ENCODE results near the gene SHB. TPM values are rescaled to one million over a fixed set of nuclear protein-coding genes. Genes with fewer than 3 reads are reported as not detected.
A peak's percentile ranks its signal among the peaks of the same experiment; 100 is the strongest.

Gene SHB
- total RNA-seq, 1 donor from 2014 or later = 1.1 TPM

DNA sequence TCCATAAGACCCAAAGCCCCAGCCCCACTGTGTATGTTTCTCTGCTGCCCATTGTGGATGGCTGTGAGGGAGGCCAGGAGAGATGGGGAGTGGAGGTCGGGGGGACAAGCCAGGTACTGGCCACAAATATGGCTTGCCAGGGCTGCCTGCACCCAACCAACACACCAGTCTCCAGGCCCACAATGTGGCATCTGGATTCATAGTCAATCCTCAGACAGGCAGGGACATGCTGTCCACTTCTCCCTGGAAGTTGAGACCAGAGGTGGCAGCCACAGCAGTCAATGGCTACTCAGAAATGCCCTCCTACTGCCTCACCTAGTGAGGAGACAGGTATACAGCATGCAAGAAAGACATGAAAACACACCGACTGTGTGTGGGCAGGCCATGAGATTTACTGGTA lies 103.9 kb downstream of the SHB start:
- Mint-ChIP-seq H3K9me3 (no peaks in the 10 kb centered on the region), H3K36me3 (no peaks in the 10 kb centered on the region), H3K4me1 (peaks cover 7% of the 10 kb centered on the region), H3K27ac (no peak overlapping the region), H3K4me3 (no peak overlapping the region), H3K27me3 (ENCODE audit: insufficient read depth, low read depth) (peaks cover 7% of the 10 kb centered on the region)
- Histone ChIP-seq H3K9me3 (ENCODE audit: low read depth) (no peaks in the 10 kb centered on the region), H3K27me3 (no peaks in the 10 kb centered on the region), H2AFZ (replicated peaks) (no peak overlapping the region), H3F3A (ENCODE audit: low read depth) (no peaks in the 10 kb centered on the region), H3K27ac (no peak overlapping the region), H4K20me1 (ENCODE audit: low read depth) (no peaks in the 10 kb centered on the region), H3K4me2 (no peak overlapping the region), H3K36me3 (no peaks in the 10 kb centered on the region), H3K4me3 (no peak overlapping the region), H3K79me2 (ENCODE audit: low read depth) (no peaks in the 10 kb centered on the region), H3K9ac (no peak overlapping the region), H3K4me1 (no peaks in the 10 kb centered on the region)
- TF ChIP-seq EZH2 (IDR thresholded peaks at IDR 0.05) = no peak
- TF ChIP-seq EZH2phosphoT487 (IDR thresholded peaks at IDR 0.05) = no peak
- TF ChIP-seq, protein P1, sequence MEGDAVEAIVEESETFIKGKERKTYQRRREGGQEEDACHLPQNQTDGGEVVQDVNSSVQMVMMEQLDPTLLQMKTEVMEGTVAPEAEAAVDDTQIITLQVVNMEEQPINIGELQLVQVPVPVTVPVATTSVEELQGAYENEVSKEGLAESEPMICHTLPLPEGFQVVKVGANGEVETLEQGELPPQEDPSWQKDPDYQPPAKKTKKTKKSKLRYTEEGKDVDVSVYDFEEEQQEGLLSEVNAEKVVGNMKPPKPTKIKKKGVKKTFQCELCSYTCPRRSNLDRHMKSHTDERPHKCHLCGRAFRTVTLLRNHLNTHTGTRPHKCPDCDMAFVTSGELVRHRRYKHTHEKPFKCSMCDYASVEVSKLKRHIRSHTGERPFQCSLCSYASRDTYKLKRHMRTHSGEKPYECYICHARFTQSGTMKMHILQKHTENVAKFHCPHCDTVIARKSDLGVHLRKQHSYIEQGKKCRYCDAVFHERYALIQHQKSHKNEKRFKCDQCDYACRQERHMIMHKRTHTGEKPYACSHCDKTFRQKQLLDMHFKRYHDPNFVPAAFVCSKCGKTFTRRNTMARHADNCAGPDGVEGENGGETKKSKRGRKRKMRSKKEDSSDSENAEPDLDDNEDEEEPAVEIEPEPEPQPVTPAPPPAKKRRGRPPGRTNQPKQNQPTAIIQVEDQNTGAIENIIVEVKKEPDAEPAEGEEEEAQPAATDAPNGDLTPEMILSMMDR (IDR thresholded peaks at IDR 0.05) = no peak
- no peak for DNase-seq (ENCODE audit: low spot score)

DNA sequence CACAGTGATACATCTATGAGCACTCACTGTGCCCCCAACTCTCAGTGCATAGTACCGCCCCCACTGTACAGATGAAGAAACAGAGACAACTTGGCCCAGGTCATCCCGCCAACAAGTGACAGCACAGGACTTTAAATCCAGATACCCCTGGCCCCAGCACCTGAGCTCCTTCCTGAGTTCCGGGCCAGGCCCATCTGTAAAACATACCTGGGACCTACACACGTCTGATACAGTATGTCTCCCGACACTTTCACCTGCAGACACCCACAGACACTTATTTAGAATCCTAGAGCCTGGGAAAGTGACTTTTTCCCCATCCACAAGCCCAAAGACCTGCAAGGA lies 104.3 kb downstream of the SHB start:
- no peaks in the 10 kb centered on the region for H3K27me3 ChIP-seq
- H3K27me3 Mint-ChIP-seq (ENCODE audit: insufficient read depth, low read depth) = peaks cover 7% of the 10 kb centered on the region
- H3K27ac ChIP-seq = no peak overlapping the region
- no peak overlapping the region for H3K4me3 ChIP-seq
- no peaks in the 10 kb centered on the region for H3K9me3 Mint-ChIP-seq
- H3F3A ChIP-seq (ENCODE audit: low read depth) = no peaks in the 10 kb centered on the region
- H3K4me1 ChIP-seq = no peaks in the 10 kb centered on the region
- H2AFZ ChIP-seq (replicated peaks) = no peak overlapping the region
- DNase-seq (ENCODE audit: low spot score) = no peak
- H3K36me3 ChIP-seq = no peaks in the 10 kb centered on the region
- TF ChIP-seq, protein P1 (IDR thresholded peaks at IDR 0.05) = no peak
- no peak for TF ChIP-seq EZH2phosphoT487 (IDR thresholded peaks at IDR 0.05)
- no peak for TF ChIP-seq EZH2 (IDR thresholded peaks at IDR 0.05)
- no peaks in the 10 kb centered on the region for H3K79me2 ChIP-seq (ENCODE audit: low read depth)
- H4K20me1 ChIP-seq (ENCODE audit: low read depth) = no peaks in the 10 kb centered on the region
- no peaks in the 10 kb centered on the region for H3K36me3 Mint-ChIP-seq
- H3K9ac ChIP-seq = no peak overlapping the region
- no peak overlapping the region for H3K4me3 Mint-ChIP-seq
- H3K27ac Mint-ChIP-seq = no peak overlapping the region
- no peak overlapping the region for H3K4me2 ChIP-seq
- no peaks in the 10 kb centered on the region for H3K9me3 ChIP-seq (ENCODE audit: low read depth)
- peaks cover 7% of the 10 kb centered on the region for H3K4me1 Mint-ChIP-seq

GRCh38 chr9:37963936-37964739 lies 104.9 kb downstream of the SHB start:
- DNase-seq (ENCODE audit: low spot score) = no peak
- Histone ChIP-seq H3F3A (ENCODE audit: low read depth) (no peaks in the 10 kb centered on the region), H3K9me3 (ENCODE audit: low read depth) (no peaks in the 10 kb centered on the region), H3K27ac (no peak overlapping the region), H4K20me1 (ENCODE audit: low read depth) (no peaks in the 10 kb centered on the region), H3K4me3 (no peak overlapping the region), H3K4me2 (no peak overlapping the region), H2AFZ (replicated peaks) (no peak overlapping the region), H3K79me2 (ENCODE audit: low read depth) (no peaks in the 10 kb centered on the region), H3K4me1 (no peaks in the 10 kb centered on the region), H3K9ac (no peak overlapping the region), H3K27me3 (no peaks in the 10 kb centered on the region), H3K36me3 (no peaks in the 10 kb centered on the region)
- Mint-ChIP-seq H3K27me3 (ENCODE audit: insufficient read depth, low read depth) (peaks cover 10% of the 10 kb centered on the region), H3K36me3 (no peaks in the 10 kb centered on the region), H3K9me3 (no peaks in the 10 kb centered on the region), H3K27ac (no peak overlapping the region), H3K4me1 (peaks cover 7% of the 10 kb centered on the region), H3K4me3 (no peak overlapping the region)
- TF ChIP-seq EZH2phosphoT487 (IDR thresholded peaks at IDR 0.05) = no peak

DNA sequence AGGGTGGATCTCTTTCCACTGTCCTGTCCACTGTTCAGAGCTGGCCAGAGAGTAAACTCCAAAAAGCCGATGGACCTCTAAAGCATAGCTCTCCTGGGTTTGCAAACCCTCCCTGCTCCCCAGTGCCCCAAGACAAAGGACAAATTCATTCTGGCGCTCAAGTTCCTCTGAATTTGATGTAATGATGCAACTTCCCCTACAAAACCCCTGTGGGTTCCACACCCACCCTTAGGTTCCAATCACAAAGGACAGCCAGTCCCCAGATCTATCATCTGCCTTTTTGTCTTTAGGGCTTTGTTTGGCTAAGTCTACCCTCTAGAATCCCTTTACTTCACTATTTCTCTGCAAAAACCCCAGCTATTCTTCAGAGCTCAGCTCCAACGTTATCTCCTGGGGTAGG lies 107.7 kb downstream of the SHB start:
- H3K27ac Mint-ChIP-seq = peak overlapping the region; percentile 12
- no peak for TF ChIP-seq EZH2phosphoT487 (IDR thresholded peaks at IDR 0.05)
- TF ChIP-seq EZH2 (IDR thresholded peaks at IDR 0.05) = no peak
- TF ChIP-seq, protein P1 (IDR thresholded peaks at IDR 0.05) = no peak
- H3K36me3 ChIP-seq = no peaks in the 10 kb centered on the region

More for the DNA sequence above, 107.7 kb downstream of the SHB start:
- no peaks in the 10 kb centered on the region for H4K20me1 ChIP-seq (ENCODE audit: low read depth)
- H3K27ac ChIP-seq = no peak overlapping the region
- H3K4me3 Mint-ChIP-seq = no peak overlapping the region
- H2AFZ ChIP-seq (replicated peaks) = no peak overlapping the region
- H3K9me3 ChIP-seq (ENCODE audit: low read depth) = no peaks in the 10 kb centered on the region
- H3K79me2 ChIP-seq (ENCODE audit: low read depth) = no peaks in the 10 kb centered on the region
- no peaks in the 10 kb centered on the region for H3K27me3 ChIP-seq
- no peak overlapping the region for H3K9ac ChIP-seq
- H3K9me3 Mint-ChIP-seq = no peaks in the 10 kb centered on the region
- H3K4me1 ChIP-seq = no peaks in the 10 kb centered on the region
- no peaks in the 10 kb centered on the region for H3F3A ChIP-seq (ENCODE audit: low read depth)
- no peaks in the 10 kb centered on the region for H3K36me3 Mint-ChIP-seq
- H3K27me3 Mint-ChIP-seq (ENCODE audit: insufficient read depth, low read depth) = peaks cover 13% of the 10 kb centered on the region
- peaks cover 11% of the 10 kb centered on the region for H3K4me1 Mint-ChIP-seq
- DNase-seq (ENCODE audit: low spot score) = no peak
- H3K4me2 ChIP-seq = no peak overlapping the region
- H3K4me3 ChIP-seq = no peak overlapping the region
